Skeletal muscle cell (primary cell): ENCODE results near the gene CYP26B1.
A peak's percentile ranks its signal among the peaks of the same experiment; 100 is the strongest.

Experiments used
- DNase-seq: peaks from one replicate; pipeline ENCODE4 v3.0.0-alpha.2; 2010; ENCODE audit warnings: low read depth
- H3K4me3 ChIP-seq: 2 replicates; pipeline ENCODE4 v1.5.1; 2011; ENCODE audit warnings: low read depth, mild to moderate bottlenecking, control low read depth, low read length, moderate library complexity

Gene CYP26B1

GRCh38 chr2:72142570-72143440, 4.9 kb downstream of the CYP26B1 start:
- H3K4me3 ChIP-seq, result peak overlapping the region; percentile 13
- no peak for DNase-seq

- H3K4me3 ChIP-seq, result no peak overlapping the region
- no peak for DNase-seq
Measured at GRCh38 chr2:72141881-72142451, 5.7 kb downstream of the CYP26B1 start.

- no peak overlapping the region for H3K4me3 ChIP-seq
- DNase-seq, result no peak
Measured at GRCh38 chr2:72141032-72141645, 6.5 kb downstream of the CYP26B1 start.

- H3K4me3 ChIP-seq, result no peak overlapping the region
Measured at GRCh38 chr2:72140621-72140960, 7.1 kb downstream of the CYP26B1 start.

GRCh38 chr2:72139874-72140620, 7.6 kb downstream of the CYP26B1 start:
- DNase-seq, result no peak

More at GRCh38 chr2:72140621-72140960, 7.1 kb downstream of the CYP26B1 start:
- no peak for DNase-seq

GRCh38 chr2:72139471-72139873, 8.2 kb downstream of the CYP26B1 start:
- no peak for DNase-seq
- H3K4me3 ChIP-seq, result no peak overlapping the region

More at GRCh38 chr2:72139874-72140620, 7.6 kb downstream of the CYP26B1 start:
- H3K4me3 ChIP-seq, result no peak overlapping the region

- no peak overlapping the region for H3K4me3 ChIP-seq
- no peak for DNase-seq
Measured at GRCh38 chr2:72138921-72139381, 8.7 kb downstream of the CYP26B1 start.

- DNase-seq, result no peak
- no peak overlapping the region for H3K4me3 ChIP-seq
Measured at GRCh38 chr2:72138011-72138881, 9.4 kb downstream of the CYP26B1 start.

GRCh38 chr2:72137498-72138010, 10.1 kb downstream of the CYP26B1 start:
- no peak for DNase-seq
- no peak overlapping the region for H3K4me3 ChIP-seq

- H3K4me3 ChIP-seq, result no peak overlapping the region
- no peak for DNase-seq
Measured at GRCh38 chr2:72136933-72137497, 10.6 kb downstream of the CYP26B1 start.

- H3K4me3 ChIP-seq, result no peak overlapping the region
- DNase-seq, result no peak
Measured at GRCh38 chr2:72136331-72136730, 11.3 kb downstream of the CYP26B1 start.

GRCh38 chr2:72135921-72136320, 11.7 kb downstream of the CYP26B1 start:
- no peak for DNase-seq
- no peak overlapping the region for H3K4me3 ChIP-seq

GRCh38 chr2:72134997-72135800, 12.5 kb downstream of the CYP26B1 start:
- no peak overlapping the region for H3K4me3 ChIP-seq
- DNase-seq, result no peak

- no peak overlapping the region for H3K4me3 ChIP-seq
- no peak for DNase-seq
Measured at GRCh38 chr2:72134408-72134996, 13.2 kb downstream of the CYP26B1 start.

- no peak for DNase-seq
- no peak overlapping the region for H3K4me3 ChIP-seq
Measured at GRCh38 chr2:72133721-72134407, 13.8 kb downstream of the CYP26B1 start.

GRCh38 chr2:72132981-72133720, 14.5 kb downstream of the CYP26B1 start:
- no peak overlapping the region for H3K4me3 ChIP-seq
- no peak for DNase-seq
